ENCODE results near the gene SPATC1L.

SPATC1L gene

DNA sequence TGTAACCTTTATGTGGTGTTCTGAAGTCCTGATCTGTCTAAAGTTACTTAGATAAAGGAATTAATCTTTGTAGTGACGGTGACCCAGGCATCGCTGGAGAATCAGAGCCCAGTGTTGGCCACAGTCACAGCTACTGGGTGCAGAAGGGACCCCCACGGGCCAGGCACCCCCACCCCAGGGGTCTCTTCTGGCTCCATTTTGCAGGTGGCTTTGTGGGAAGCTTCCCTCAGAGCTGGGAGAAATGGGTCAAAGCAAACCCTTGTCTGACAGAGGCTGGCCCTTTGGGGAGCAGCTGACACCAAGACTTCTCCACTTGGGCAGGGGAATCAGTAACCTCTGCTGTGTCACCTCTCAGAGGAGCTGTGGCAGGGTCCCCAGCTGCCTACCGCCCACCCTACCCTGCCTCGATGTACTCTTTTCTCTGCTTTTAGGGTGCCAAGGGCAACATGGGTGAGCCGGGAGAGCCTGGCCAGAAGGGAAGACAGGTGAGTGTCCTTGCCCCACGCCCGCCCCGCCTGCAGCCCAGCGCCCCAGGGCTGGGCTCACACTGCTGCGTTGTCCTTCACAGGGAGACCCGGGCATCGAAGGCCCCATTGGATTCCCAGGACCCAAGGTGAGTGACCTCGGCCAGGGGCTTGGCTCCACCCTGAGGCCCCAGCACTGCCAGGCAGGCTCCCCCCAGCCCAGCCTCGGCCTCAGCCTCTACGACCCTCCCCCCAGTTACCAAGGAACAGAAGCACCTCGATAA lies 68.6 kb downstream of the SPATC1L start:
- TF ChIP-seq CTCF (IDR thresholded peaks at IDR 0.05; ENCODE audit: low read depth, low read length, missing control alignments): no peak
- no peak for DNase-seq (ENCODE audit: extremely low read depth, low read depth)
- H3K4me3 ChIP-seq (replicated peaks; ENCODE audit: low read depth, low read length): no peak overlapping the region

DNA sequence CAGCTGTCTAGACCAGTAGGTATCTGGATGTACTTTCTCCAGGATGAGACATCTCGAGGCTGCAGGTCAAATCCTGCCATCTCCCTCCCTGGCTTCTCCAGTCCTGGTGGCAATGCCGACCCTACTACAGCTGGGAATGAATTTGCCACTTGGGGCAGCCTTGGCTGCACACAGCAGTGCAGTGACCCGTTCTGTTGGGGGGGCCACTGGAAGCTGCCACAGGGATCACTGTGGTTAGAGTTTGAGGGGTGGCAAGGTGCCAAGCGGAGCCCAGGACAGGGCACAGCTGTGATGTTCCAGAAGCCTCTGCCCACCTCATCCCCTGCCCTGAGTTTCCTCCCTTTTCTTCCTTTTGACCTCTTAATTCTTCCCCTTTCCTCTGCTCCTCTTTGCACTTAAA lies 69.3 kb downstream of the SPATC1L start:
- H3K4me3 ChIP-seq (replicated peaks; ENCODE audit: low read depth, low read length): no peak overlapping the region
- TF ChIP-seq CTCF (IDR thresholded peaks at IDR 0.05; ENCODE audit: low read depth, low read length, missing control alignments): no peak
- no peak for DNase-seq (ENCODE audit: extremely low read depth, low read depth)

DNA sequence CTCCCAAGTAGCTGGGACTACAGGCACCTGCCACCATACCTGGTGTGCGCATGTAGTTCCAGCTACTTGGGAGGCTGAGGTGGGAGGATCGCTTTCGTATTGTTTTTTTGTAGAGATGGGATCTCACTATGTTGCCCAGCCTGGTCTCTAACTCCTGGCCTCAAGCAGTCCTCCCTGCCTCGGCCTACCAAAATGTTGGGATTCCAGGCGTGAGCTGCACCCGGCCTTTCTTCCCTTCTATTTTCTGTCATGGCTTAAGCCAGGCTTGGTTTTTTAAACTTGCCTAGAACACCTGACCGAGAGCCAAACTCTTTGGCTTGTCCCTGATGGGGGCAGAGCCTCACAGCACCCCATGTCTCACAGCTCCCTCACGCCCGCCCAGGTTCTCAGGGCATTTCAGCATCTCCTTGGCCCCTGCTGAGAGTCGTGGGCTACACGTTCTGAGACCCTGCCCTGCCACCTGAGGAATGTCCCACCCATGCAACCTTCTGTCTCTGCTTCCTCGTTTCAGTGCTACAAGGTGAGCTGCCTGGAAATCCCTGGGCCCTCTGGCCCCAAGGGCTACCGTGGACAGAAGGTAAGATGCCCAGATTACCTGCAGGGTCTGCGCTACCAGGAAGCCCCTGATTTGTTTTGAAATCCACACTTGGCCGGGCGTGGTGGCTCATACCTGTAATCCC lies 70.6 kb downstream of the SPATC1L start:
- no peak overlapping the region for H3K4me3 ChIP-seq (replicated peaks; ENCODE audit: low read depth, low read length)
- DNase-seq (ENCODE audit: extremely low read depth, low read depth): no peak
- no peak for TF ChIP-seq CTCF (IDR thresholded peaks at IDR 0.05; ENCODE audit: low read depth, low read length, missing control alignments)

DNA sequence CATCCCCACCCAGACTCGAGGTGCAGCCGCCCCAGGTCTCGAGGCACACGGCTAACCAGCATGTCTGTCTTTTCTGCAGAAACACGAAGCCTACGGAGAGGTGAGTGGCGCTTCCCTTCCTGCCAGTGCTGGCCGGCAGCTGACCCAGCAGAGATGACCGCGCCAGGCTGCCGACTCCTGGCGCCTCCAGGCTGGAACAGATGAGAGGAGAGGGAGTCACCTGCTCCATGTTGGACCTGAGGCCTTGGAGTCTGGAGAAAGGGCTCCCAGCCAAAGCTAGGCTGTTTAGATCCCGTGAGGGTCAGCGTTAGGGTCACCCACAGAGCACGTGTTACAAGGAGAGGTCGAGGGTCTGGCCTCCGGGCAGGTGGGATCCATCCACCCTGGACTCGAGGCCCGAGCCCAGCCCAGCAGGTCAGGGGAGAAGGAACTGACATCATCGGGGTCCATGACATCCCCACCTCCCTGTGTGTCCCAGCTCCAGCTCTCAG lies 71.5 kb downstream of the SPATC1L start:
- no peak for DNase-seq (ENCODE audit: extremely low read depth, low read depth)
- no peak overlapping the region for H3K4me3 ChIP-seq (replicated peaks; ENCODE audit: low read depth, low read length)
- TF ChIP-seq CTCF (IDR thresholded peaks at IDR 0.05; ENCODE audit: low read depth, low read length, missing control alignments): no peak

DNA sequence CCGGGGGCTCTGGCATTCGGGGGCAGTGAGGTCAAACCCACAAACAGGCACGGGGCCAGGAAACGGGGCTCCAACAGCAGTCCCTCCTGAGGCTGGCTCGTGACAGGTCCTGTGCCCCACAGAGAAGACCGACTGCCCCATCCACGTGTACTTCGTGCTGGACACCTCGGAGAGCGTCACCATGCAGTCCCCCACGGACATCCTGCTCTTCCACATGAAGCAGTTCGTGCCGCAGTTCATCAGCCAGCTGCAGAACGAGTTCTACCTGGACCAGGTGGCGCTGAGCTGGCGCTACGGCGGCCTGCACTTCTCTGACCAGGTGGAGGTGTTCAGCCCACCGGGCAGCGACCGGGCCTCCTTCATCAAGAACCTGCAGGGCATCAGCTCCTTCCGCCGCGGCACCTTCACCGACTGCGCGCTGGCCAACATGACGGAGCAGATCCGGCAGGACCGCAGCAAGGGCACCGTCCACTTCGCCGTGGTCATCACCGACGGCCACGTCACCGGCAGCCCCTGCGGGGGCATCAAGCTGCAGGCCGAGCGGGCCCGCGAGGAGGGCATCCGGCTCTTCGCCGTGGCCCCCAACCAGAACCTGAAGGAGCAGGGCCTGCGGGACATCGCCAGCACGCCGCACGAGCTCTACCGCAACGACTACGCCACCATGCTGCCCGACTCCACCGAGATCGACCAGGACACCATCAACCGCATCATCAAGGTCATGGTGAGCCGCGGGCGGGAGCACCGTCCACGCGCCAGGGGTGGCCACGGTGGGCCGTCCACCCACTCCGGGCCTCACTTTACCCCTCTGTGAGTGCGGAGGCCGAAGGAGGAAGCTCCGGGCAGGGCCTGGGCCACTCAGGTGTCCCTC lies 72.2 kb downstream of the SPATC1L start:
- no peak for DNase-seq (ENCODE audit: extremely low read depth, low read depth)
- no peak for TF ChIP-seq CTCF (IDR thresholded peaks at IDR 0.05; ENCODE audit: low read depth, low read length, missing control alignments)

DNA sequence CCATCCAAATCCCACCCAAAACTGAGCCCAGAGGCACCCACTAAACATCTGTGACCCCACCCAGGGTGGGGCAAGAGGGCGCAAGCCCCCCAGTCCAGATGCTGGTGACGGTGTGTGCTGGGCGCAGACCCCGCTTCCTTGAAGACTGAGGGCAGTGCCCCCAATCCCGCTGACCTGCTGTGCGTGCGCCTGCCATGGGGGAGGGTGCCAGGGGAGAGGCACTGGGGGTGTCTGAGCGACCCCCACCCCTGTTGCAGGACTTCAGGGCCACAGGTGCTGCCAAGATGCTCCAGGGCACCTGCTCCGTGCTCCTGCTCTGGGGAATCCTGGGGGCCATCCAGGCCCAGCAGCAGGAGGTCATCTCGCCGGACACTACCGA lies 73.1 kb downstream of the SPATC1L start:
- no peak for TF ChIP-seq CTCF (IDR thresholded peaks at IDR 0.05; ENCODE audit: low read depth, low read length, missing control alignments)
- no peak overlapping the region for H3K4me3 ChIP-seq (replicated peaks; ENCODE audit: low read depth, low read length)
- DNase-seq (ENCODE audit: extremely low read depth, low read depth): no peak

More for the DNA sequence above, 72.2 kb downstream of the SPATC1L start:
- H3K4me3 ChIP-seq (replicated peaks; ENCODE audit: low read depth, low read length): no peak overlapping the region

Data from HFF-Myc (cell line).